Islet of Langerhans (tissue), 1 donor: ENCODE data around the gene WDR31.
A peak's percentile ranks its signal among the peaks of the same experiment; 100 is the strongest.
"Not testable (repeated sequence)": the region's sequence is repeated elsewhere in the genome, so short reads cannot be mapped to it uniquely, and the experiment has no call there.

Experiments used
- FAIRE-seq: peaks from one replicate; lab custom pipeline; 2011; peaks lifted over from hg19 to GRCh38; lab: Jason Lieb, UNC

The WDR31 gene

GRCh38 chr9:113368348-113368981 lies 28.4 kb upstream of the WDR31 start:
- no peak for FAIRE-seq

DNA sequence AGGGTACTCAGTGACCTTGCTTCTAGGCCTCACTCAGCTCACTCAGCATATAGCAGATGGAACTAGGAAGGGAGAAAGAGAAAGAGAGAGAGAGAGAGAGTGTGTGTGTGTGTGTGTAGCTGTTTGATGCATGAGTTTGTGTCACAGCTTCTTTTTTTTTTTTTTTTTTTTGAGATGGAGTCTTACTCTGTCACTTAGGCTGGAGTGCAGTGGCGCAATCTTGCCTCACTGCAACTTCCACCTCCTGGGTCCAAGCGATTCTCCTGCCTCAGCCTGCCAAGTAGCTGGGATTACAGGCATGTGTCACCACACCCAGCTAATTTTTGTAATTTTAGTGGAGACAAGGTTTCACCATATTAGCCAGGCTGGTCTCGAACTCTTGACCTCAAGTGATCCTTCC lies 25.6 kb upstream of the WDR31 start:
- FAIRE-seq, result not testable (repeated sequence)

DNA sequence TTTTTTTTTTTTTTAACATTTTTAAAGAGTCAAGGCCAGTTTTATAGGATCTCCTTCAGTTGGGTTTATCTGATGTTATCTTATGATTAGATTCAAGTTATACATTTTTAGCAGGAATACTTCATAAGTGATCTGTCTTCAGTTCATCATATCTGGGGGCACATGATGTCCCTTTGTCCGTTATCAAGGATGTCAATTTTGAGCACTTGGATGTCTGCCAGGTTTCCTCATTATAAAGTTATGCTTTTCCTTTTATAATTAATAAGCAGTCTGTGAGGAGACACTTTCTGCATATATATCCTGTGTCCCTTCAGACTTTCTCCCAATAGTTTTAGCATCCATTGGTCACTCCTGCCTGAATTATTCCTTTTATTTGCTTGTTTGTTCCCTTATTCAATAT lies 24.9 kb upstream of the WDR31 start:
- no peak for FAIRE-seq

DNA sequence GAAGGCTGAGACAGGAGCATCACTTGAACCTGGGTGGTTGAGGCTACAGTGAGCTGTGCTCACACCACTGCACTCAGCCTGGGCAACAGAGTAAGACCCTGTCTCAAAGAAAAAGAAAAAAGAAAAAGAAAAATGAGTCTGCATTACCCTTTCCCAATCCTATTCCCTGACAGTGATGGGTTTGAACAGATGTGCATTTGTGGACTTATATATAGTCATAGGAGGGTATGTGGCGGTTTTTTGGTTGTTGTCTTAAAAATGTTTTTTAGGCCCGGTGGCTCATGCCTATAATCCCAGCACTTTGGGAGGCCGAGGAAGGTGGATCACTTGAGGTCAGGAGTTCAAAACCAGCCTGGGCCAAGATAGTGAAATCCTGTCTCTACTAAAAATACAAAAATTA lies 23.3 kb upstream of the WDR31 start:
- no peak for FAIRE-seq

GRCh38 chr9:113361304-113362018 lies 21.4 kb upstream of the WDR31 start:
- no peak for FAIRE-seq

- FAIRE-seq, result no peak
Observed at GRCh38 chr9:113360242-113360842, 20.3 kb upstream of the WDR31 start.

- FAIRE-seq, result no peak
Observed at GRCh38 chr9:113359385-113359784, 19.3 kb upstream of the WDR31 start.

DNA sequence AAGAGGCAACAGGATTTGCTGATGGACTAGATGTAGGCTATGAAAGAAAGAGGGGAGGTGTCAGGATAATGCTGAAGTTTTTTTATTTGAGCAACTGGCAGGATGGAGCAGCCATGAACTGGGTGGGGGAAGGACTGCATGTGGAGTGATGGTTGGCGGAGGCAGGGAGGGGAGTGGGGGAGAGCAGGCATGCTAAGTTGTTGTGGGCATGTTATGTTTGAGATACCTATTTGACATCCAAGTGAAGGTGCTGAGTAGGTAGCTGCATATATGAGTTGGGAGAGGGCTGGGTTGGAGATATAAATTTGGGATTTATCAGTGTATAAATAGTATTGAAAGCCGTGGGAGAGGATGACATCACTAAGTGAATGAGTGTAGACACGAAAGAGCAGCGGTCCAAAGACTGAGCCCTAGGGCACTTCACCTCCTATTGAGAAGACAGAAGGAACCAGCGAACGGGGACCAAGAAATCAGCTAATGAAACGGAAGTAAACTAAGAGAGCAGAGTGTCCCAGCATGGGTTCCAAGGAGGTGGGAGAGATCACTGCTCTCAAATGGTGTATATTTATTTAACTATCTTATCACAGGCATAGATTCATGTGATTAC lies 16.7 kb upstream of the WDR31 start:
- FAIRE-seq, result no peak

DNA sequence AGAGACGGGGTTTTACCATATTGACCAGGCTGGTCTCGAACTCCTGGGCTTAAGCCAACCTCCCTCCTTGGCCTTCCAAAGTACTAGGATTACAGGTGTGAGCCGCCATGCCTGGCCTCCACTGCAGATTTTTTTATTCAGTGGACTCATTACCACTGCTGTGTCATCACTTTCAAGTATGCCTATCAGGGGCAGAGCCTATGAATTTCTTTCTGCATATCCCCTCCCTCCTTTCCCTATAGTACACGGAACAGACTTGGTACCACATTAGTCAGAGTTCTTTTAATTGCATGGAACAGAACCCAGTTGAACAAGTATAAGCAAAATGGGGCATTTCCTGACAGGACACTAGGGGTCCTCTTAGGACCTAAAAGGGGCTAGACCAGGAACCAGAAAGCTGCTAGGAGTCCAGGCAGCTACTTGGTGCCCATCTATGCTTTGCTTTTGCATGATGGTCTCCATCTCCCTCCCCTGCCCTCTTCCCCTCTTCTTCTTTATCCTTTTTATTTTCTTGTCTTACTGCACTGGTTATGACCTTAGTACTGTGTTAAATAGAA lies 15.0 kb upstream of the WDR31 start:
- FAIRE-seq, result no peak

DNA sequence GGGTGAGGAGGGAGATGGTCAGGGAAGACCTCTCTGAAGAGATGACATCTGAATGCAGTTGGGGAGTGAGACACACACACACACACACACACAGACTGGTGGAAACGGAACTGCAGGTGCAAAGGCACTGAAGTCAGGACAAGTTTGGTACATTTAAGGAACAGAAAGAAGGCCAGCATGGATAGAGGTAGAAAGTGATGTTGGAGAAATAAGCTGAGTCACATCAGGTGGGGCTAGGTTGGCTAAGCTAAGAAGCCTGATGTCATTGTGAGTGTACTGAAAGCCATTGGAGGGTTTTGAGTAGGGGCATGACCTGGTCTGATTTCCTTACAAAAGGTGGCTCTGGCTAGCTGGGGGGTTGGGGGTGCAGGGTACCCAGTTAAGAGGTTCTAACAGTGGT lies 12.3 kb upstream of the WDR31 start:
- no peak for FAIRE-seq

GRCh38 chr9:113352006-113352405 lies 11.9 kb upstream of the WDR31 start:
- no peak for FAIRE-seq

DNA sequence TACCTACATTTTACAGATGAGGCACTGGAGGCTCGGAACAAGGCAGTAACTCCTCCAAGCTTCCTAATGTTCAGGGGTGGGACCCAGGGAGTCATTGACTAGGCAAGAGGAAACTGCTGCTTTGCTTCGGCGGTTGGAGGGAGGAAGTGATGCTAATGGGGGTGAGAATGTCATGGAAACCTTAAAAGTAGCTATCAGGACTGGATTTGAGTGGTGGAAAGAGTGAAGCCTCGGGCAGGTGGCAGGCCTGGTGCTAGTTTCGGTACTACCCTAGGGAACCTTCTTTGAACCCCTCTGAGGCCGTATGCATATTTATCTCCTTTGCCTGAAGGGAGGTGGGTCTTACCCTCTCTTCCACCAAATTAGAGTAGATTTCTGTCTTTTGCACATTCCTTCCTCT lies 10.9 kb upstream of the WDR31 start:
- no peak for FAIRE-seq

DNA sequence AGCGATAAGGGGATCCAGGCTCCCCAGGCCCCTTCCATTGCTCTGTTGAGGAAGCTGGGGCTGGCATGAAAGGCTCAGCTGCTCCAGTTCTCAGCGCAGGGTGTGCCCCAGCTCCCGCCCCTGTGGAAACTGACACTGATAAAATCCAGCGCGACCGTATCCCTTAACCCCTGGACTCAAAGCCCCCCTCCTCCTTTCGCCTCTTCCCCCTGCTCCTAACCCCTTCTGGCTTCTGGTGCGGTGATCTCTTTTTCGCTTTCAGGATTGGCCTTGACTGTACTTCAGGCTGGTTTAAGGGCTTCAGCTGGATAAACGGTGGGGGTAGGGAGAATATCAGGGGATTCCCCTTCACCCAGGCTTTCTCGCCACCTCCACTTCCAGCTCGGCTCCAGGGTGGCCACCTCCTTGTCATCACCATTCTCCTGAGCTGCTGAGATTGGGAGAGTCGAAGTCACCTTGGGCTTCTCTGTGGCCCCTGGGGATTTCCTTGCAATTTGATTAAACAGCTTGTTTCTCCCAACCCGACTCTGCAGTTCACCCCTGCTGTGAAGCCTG lies 10.1 kb upstream of the WDR31 start:
- FAIRE-seq, result no peak

GRCh38 chr9:113349445-113350094 lies 9.5 kb upstream of the WDR31 start, which contains the start of gene BSPRY:
BSPRY (plus strand) TSS chr9:113349541; CDS start chr9:113349580, 39 bp downstream.
- FAIRE-seq, result no peak

DNA sequence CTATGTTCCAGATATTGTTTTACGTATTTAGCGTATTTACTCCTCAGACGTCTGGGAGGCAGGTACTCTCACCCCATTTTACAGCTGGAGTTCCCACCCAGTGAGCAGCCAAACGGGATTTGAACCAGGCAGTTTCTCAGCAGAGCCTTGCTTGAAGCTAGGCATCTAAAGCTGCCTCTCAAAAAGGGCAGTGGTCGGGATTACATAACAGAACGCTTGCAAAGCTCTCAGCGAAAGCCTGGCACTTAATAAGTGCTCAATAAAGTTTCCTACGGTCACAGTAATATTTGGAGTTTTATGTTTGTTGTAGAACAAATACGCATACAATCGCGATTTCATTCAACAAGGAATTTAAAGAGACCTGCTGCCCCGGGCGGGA lies 9.0 kb upstream of the WDR31 start:
- FAIRE-seq, result no peak

- peak; percentile 5 for FAIRE-seq
Observed at GRCh38 chr9:113348437-113348836, 8.4 kb upstream of the WDR31 start.

DNA sequence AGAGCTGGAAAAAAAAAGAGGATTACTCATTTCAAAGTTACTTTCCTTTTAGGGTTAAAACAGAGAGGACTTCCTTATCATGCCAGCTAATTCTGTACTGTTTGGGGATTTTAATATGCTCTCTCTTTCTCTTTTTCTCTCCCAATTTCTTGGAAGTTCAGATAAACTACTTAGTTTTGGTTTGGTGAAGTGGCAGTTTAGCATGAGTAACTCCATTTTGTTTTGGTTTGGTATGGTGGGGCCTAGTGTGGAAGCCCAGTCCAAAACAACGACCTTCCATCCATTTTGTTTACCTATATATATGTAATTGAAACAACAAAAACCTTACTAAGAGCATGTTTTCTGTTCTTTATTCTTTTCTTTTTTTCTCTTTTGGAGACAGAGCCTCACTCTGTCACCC lies 5.6 kb upstream of the WDR31 start:
- FAIRE-seq, result no peak

DNA sequence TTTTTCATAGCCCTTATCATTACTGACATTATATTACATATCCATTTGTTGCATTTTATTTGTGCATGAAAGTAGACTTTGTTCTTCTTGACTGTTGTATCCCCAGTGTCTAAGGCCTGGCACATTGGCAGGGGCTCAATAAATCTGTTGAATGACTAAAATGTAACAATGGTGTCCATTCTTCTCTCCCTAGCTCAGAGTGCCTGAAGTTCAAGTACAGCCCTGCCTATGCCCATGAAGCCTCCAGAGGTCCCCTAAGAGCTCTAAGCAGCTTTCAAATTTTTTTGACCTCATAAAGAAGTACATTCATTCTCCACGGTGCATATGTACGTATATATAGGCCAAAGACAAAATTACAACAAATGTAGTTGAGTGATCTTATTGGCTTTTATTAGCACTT lies 5.1 kb upstream of the WDR31 start:
- FAIRE-seq, result no peak

GRCh38 chr9:113343732-113344231 lies 3.7 kb upstream of the WDR31 start:
- no peak for FAIRE-seq

DNA sequence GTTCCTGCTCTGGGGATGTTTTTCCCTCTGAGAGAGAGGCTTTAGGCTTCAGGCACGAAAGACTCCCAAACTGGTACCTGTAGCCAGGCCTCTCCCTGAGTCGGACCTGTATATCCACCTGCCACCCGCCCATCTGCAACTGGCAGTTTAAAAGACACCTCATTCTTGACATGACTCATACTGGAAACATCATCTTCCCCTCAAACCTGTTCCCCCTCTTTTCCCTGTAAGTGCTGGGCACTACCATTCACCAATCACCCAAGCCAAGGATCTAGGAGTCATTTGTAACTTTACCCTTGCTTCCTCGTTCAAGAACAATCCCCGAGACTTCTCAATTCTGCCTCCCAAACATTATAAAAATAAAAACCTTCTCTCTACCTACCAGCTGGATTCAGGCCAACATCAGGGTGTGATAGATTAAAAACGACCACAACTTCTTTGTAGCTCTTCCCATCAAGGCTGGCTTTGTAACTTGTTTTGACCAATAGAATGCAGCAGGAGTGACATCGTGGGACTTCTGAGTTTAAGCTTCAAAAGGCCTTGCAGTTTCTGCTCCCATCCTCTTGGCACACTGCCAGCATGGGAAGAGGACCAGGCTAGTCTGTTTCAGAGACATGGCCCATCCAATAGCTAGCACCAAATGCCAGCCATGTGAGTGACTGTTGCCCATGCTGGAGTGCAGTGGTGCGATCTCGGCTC lies 1.8 kb upstream of the WDR31 start:
- no peak for FAIRE-seq

GRCh38 chr9:113337714-113338113 lies 2.4 kb downstream of the WDR31 start:
- FAIRE-seq, result no peak
